Cardiac fibroblast (primary cell): ENCODE results near the gene RCCD1.

Experiments used
- DNase-seq, 2 donors: peaks; one replicate each; pipeline versions ENCODE4 v3.0.0 to v3.0.0-alpha.2; 2010; ENCODE audit warnings: low read depth in 2 of 2
- H3K4me3 ChIP-seq, 2 donors: replicated peaks in 1 of 2; 1 replicate in 1 of 2; 2 replicates in 1 of 2; pipeline ENCODE4 v1.5.1; 2011; ENCODE audit warnings: low read depth in 2 of 2, low read length in 2 of 2, mild to moderate bottlenecking in 2 of 2, moderate library complexity in 1 of 2
- TF ChIP-seq, protein P1 (sequence below): IDR thresholded peaks from one replicate; pipeline ENCODE4 v1.5.1; 2011; ENCODE audit warnings: low read depth, mild to moderate bottlenecking, low read length, inconsistent platforms

Gene RCCD1

DNA sequence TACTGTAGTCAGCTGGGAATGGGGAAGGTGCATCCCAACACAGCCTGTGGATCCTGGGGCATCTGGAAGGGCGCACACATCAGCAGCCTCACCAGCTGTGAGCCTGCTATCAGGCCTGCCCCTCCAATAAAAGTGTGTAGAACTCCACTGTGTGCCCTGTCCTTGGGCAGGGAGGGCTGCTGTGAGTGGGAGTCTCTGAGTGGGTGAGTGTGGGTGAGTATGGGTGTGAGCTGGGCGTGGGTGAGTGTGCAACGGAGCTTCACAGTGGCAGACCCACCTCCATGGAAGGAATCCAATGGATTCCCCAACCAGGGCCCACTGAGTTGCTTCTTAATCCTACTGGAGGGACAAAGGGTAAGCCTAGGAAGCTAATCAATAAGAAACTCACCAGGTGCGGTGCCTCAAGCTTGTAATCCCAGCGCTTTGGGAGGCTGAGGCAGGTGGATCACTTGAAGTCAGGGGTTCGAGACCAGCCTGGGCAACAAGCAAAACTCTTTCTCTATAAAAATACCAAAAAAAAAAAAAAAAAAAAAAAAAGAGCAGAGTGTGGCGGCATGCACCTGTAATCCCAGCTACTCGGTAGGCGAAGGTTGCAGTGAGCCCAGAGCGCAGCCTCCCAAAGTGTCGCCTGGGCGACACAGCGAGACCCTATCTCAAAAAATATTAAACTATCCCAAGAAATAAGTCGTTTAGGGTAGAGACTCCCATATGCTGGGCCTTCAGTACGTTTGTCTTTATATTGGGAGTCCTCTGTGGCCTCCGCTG lies 555 bp upstream of the RCCD1 start:
- no peak for DNase-seq
- TF ChIP-seq, protein P1, sequence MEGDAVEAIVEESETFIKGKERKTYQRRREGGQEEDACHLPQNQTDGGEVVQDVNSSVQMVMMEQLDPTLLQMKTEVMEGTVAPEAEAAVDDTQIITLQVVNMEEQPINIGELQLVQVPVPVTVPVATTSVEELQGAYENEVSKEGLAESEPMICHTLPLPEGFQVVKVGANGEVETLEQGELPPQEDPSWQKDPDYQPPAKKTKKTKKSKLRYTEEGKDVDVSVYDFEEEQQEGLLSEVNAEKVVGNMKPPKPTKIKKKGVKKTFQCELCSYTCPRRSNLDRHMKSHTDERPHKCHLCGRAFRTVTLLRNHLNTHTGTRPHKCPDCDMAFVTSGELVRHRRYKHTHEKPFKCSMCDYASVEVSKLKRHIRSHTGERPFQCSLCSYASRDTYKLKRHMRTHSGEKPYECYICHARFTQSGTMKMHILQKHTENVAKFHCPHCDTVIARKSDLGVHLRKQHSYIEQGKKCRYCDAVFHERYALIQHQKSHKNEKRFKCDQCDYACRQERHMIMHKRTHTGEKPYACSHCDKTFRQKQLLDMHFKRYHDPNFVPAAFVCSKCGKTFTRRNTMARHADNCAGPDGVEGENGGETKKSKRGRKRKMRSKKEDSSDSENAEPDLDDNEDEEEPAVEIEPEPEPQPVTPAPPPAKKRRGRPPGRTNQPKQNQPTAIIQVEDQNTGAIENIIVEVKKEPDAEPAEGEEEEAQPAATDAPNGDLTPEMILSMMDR = no peak
- H3K4me3 ChIP-seq = peak overlapping the region in 1 of 2 donors; percentile 82

DNA sequence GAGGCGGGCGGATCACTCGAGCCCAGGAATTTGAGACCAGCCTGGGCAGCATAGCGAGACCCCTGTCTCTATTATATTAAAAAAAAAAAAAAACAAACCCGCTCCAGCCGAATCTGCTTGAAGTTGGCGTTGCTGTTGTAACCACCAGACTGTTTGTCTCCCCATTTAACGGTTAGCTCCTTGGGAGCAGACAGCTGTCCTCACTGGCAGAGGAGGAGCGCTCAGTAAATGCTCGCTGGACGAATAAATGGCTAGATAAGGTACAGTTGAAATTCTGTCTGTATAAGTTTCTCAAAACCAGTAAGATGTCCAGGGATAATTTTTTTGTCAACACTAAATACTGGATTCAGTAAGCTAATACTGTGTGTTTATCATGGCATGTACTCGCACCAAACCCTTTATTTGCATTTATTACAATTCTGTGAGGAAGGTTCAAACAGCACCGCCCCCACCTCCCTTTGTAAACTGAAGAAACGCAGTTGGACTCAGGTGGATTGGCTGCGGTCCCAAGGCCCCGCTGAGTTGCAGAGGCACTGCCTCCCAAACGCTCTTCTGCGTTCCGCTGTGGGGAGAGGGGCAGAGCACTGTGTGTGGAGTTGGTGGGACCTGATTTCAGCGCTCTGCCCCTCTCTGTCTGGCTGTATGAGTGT lies 1.1 kb downstream of the RCCD1 start:
- DNase-seq = no peak

DNA sequence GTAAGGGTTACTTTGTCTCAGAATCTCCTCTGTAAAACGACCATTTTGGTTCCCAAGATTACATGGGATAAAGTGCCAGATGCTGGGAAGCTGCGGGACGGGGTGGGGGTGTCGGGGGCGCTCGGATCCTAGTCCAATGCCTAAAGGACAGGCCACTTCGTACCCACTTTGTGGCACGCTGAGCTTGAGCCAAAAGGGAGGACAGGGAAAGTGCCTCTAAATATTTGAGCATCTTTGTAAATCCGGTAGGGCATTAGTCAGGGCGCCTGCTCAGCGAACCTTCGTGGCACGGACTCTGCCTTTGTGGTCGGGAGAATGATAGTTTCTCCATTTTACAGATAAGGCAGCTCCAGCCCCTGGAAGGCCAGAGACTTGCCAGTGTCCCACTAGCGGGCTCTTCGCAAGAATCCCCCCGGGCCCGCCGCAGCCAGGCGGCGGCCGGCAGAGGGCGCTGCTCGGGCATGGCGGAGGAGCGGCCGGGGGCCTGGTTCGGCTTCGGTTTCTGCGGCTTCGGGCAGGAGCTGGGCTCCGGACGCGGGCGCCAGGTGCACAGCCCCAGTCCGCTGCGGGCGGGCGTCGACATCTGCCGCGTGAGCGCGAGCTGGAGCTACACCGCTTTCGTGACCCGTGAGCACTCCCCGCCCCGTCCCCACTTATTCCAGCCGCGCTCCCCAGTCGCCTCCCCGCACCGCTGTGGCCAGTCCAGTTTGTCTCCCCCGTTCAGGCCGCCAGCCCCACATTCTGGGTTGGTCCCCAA lies 1.8 kb downstream of the RCCD1 start:
- peak overlapping the region; percentile 61 to 67 for H3K4me3 ChIP-seq
- TF ChIP-seq, protein P1 = peak; percentile 53
- DNase-seq = peak; percentile 72 to 84

More for the DNA sequence above, 1.1 kb downstream of the RCCD1 start:
- TF ChIP-seq, protein P1 = no peak
- H3K4me3 ChIP-seq = peak overlapping the region in 1 of 2 donors; percentile 82

DNA sequence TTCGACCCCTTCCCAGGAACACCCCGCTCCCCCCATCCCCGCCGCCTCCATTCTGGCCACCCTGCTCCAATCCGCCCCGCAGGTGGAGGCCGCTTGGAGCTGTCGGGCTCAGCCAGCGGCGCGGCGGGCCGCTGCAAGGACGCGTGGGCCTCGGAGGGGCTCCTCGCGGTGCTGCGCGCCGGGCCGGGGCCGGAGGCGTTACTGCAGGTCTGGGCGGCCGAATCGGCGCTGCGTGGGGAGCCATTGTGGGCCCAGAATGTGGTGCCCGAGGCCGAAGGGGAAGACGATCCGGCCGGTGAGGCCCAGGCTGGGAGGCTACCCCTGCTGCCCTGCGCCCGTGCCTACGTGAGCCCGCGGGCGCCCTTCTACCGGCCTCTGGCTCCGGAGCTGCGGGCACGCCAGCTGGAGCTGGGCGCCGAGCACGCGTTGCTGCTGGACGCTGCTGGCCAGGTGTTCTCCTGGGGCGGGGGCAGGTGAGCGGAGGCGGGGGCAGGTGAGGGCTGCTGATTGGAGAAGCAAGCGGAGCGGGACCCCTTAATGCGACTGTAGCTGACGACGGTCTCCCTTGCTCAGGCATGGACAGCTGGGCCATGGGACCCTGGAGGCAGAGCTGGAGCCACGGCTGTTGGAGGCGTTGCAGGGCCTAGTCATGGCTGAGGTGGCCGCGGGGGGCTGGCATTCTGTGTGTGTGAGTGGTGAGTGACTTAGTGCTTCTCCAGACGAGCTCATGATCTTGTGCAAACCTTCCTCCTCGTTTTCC lies 2.5 kb downstream of the RCCD1 start:
- peak in 1 of 2 donors; percentile 32 for DNase-seq
- TF ChIP-seq, protein P1 = no peak
- H3K4me3 ChIP-seq = peak overlapping the region; percentile 61 to 67

DNA sequence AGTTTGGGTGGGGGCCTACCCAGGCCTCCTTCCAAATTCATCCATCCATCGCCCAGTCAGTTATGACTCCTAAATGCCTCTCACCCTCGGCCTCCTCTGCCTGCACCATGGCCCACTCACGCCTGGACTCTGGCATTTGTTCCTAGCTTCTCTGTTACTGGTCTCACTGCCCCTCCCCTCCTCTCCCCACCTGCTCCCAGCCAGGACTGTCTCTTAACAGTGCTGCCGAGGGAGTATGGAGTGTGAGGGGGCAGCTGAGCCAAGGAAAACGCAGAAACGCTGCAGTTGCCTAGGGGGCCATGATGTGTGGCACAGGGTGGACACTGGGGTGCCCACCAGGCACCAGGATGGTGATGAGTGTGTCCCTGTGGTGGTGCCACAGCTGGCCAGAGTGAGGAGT lies 3.1 kb downstream of the RCCD1 start:
- TF ChIP-seq, protein P1 = no peak
- no peak for DNase-seq
- H3K4me3 ChIP-seq = peak overlapping the region in 1 of 2 donors; percentile 39

DNA sequence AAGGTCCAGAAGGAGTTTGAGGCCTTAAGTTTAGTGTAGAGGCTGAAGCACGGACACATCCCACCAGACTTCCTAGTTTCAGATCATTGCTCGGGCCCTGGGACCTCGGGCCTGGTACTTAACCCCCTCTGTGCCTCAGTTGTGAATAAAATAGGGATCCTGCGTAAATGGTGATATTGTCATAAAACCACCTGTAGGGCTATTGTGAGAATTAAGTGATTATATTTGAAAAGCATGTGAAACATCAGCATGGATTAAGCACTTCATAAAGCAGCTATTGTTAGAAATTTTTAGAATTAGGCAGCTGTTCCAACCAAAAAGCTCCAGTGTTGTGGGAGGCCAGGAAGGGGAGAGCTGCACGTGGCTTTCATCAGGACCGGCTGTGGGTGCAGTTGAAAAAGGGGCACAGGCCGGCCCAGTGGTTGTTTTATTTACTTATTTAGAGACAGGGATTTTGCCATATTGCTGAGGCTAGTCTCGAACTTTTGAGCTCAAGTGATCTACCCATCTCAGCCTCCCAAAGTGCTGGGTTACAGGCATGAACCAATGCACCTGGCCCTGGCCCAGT lies 4.4 kb downstream of the RCCD1 start:
- H3K4me3 ChIP-seq = no peak overlapping the region
- DNase-seq = no peak
- TF ChIP-seq, protein P1 = no peak
